H1 (cell line): ENCODE data around the gene SIGLEC11. TPM values are rescaled to one million over a fixed set of nuclear protein-coding genes. Genes with fewer than 3 reads are reported as not detected.

Experiments used
- CTCF ChIA-PET: fragments of 300-600 bp; sonication (Branson Sonifier 250); formaldehyde crosslinking; loops from one replicate; lab custom pipeline; 2021; ENCODE audit not compliant: partially characterized antibody; lab: Charles Lee
- POLR2A ChIA-PET: fragments of 300-600 bp; sonication (Branson Sonifier 250); formaldehyde crosslinking; loops from one replicate; lab custom pipeline; 2021; ENCODE audit warnings: inconsistent platforms; ENCODE audit not compliant: partially characterized antibody; lab: Charles Lee
- DNase-seq, 2 experiments: peaks; one replicate each; pipeline versions ENCODE4 v3.0.0 to v3.0.0-alpha.2; 2010 to 2022; ENCODE audit warnings: low spot score in 2 of 2, low read depth in 1 of 2, mixed read lengths in 1 of 2
- FAIRE-seq: peaks from 2 replicates; lab custom pipeline; 2011; peaks lifted over from hg19 to GRCh38; lab: Jason Lieb, UNC
- H2AFZ ChIP-seq: 2 replicates; pipeline ENCODE4 v1.8.1; 2012; ENCODE audit warnings: low read length, inconsistent platforms
- H2AK5ac ChIP-seq: 2 replicates; pipeline ENCODE4 v1.6.1; 2013; ENCODE audit warnings: low read depth, low read length
- H2BK120ac ChIP-seq: replicated peaks from 2 replicates; pipeline ENCODE3; 2013; ENCODE audit warnings: low read depth, low read length, inconsistent platforms
- H2BK12ac ChIP-seq: 2 replicates; pipeline ENCODE4 v1.6.1; 2013; ENCODE audit warnings: low read depth, low read length
- H2BK15ac ChIP-seq: 2 replicates; pipeline ENCODE4 v1.6.1; 2013; ENCODE audit warnings: low read length
- H2BK20ac ChIP-seq: 2 replicates; pipeline ENCODE4 v1.6.1; 2013; ENCODE audit warnings: low read length
- H2BK5ac ChIP-seq: 2 replicates; pipeline ENCODE4 v1.6.1; 2013; ENCODE audit warnings: low read depth, low read length
- H3K14ac ChIP-seq: 2 replicates; pipeline ENCODE4 v1.6.1; 2013; ENCODE audit warnings: inconsistent platforms; ENCODE audit not compliant: insufficient read length
- H3K18ac ChIP-seq: 2 replicates; pipeline ENCODE4 v1.6.1; 2013; ENCODE audit warnings: low read length; ENCODE audit errors: extremely low read depth
- H3K23ac ChIP-seq: 2 replicates; pipeline ENCODE4 v1.6.1; 2013; ENCODE audit warnings: inconsistent platforms; ENCODE audit not compliant: insufficient read length
- H3K23me2 ChIP-seq: 2 replicates; pipeline ENCODE4 v1.6.1; 2013; ENCODE audit warnings: low read depth, low read length
- H3K27ac ChIP-seq: 2 replicates; pipeline ENCODE4 v1.6.1; 2011; ENCODE audit warnings: low read depth, low read length, inconsistent platforms
- H3K27me3 ChIP-seq, 4 experiments: replicated peaks in 1 of 4; 1 replicate in 1 of 4; 2 replicates in 3 of 4; pipeline versions ENCODE4 v1.6.1 to v1.8.1; 2011 to 2013; ENCODE audit warnings: low read length in 3 of 4, mild to moderate bottlenecking in 3 of 4, inconsistent platforms in 2 of 4, mixed read lengths in 2 of 4, moderate library complexity in 1 of 4; ENCODE audit not compliant: control insufficient read depth in 3 of 4, insufficient read depth in 3 of 4; ENCODE audit errors: extremely low read depth in 1 of 4
- H3K36me3 ChIP-seq, 4 experiments: 2 replicates each; pipeline versions ENCODE4 v1.6.1 to v1.8.1; 2011 to 2013; ENCODE audit warnings: mild to moderate bottlenecking in 4 of 4, low read length in 3 of 4, moderate library complexity in 2 of 4, control low read depth in 1 of 4, inconsistent platforms in 1 of 4; ENCODE audit not compliant: insufficient read depth in 4 of 4, control insufficient read depth in 2 of 4
- H3K4ac ChIP-seq: replicated peaks from 2 replicates; pipeline ENCODE3; 2013; ENCODE audit warnings: low read length, low read depth, mixed read lengths, inconsistent platforms; ENCODE audit not compliant: insufficient read length
- H3K4me1 ChIP-seq, 4 experiments: replicated peaks in 1 of 4; 1 replicate in 1 of 4; 2 replicates in 3 of 4; pipeline versions ENCODE4 v1.6.1 to v1.8.1; 2011 to 2013; ENCODE audit warnings: low read length in 3 of 4, inconsistent platforms in 2 of 4, mixed read lengths in 1 of 4; ENCODE audit not compliant: insufficient read depth in 4 of 4, control insufficient read depth in 3 of 4
- H3K4me2 ChIP-seq, 2 experiments: 2 replicates each; pipeline versions ENCODE4 v1.6.1 to v1.8.1; 2011 to 2013; ENCODE audit warnings: low read depth in 2 of 2, low read length in 2 of 2, control low read depth in 1 of 2, inconsistent platforms in 1 of 2, mild to moderate bottlenecking in 1 of 2; ENCODE audit not compliant: insufficient read depth in 1 of 2
- H3K4me3 ChIP-seq, 4 experiments: fragments of 200-600, 300-600 bp in 1 of 4; sonication (generic), shearing (Covaris generic), sonication (Bioruptor Twin) in 1 of 4; 2 replicates each; pipeline versions ENCODE4 v1.5.1 to v1.8.1; 2011 to 2016; ENCODE audit warnings: low read length in 4 of 4, low read depth in 3 of 4, control low read depth in 2 of 4, inconsistent platforms in 2 of 4, mild to moderate bottlenecking in 2 of 4, mixed read lengths in 1 of 4, moderate library complexity in 1 of 4; ENCODE audit not compliant: insufficient read depth in 2 of 4; ENCODE audit errors: extremely low read depth in 1 of 4
- H3K56ac ChIP-seq: replicated peaks from 2 replicates; pipeline ENCODE3; 2013; ENCODE audit warnings: low read depth, mild to moderate bottlenecking, mixed read lengths, low read length, inconsistent platforms; ENCODE audit not compliant: insufficient read length
- H3K79me1 ChIP-seq: 2 replicates; pipeline ENCODE4 v1.6.1; 2013; ENCODE audit warnings: low read depth, low read length, control low read depth
- H3K79me2 ChIP-seq, 2 experiments: 2 replicates each; pipeline versions ENCODE4 v1.6.1 to v1.8.1; 2012 to 2013; ENCODE audit warnings: low read length in 2 of 2, mild to moderate bottlenecking in 2 of 2, inconsistent platforms in 1 of 2; ENCODE audit not compliant: insufficient read depth in 2 of 2, control insufficient read depth in 1 of 2
- H3K9ac ChIP-seq, 4 experiments: replicated peaks in 1 of 4; 1 replicate in 1 of 4; 2 replicates in 3 of 4; pipeline versions ENCODE4 v1.6.1 to v1.8.1; 2011 to 2013; ENCODE audit warnings: low read depth in 3 of 4, low read length in 3 of 4, control low read depth in 2 of 4, mild to moderate bottlenecking in 2 of 4, moderate library complexity in 2 of 4, inconsistent platforms in 1 of 4; ENCODE audit errors: extremely low read depth in 1 of 4
- H3K9me3 ChIP-seq, 2 experiments: 2 replicates each; pipeline versions ENCODE4 v1.6.1 to v1.8.1; 2012 to 2013; ENCODE audit warnings: mild to moderate bottlenecking in 2 of 2, moderate library complexity in 2 of 2, control low read depth in 1 of 2, inconsistent platforms in 1 of 2, low read depth in 1 of 2, low read length in 1 of 2, mixed read lengths in 1 of 2; ENCODE audit not compliant: insufficient read depth in 2 of 2
- H4K20me1 ChIP-seq, 2 experiments: replicated peaks in 1 of 2; 2 replicates each; pipeline versions ENCODE3 to v1.8.1; 2011 to 2013; ENCODE audit warnings: inconsistent platforms in 2 of 2, low read length in 2 of 2, mild to moderate bottlenecking in 1 of 2; ENCODE audit not compliant: insufficient read depth in 2 of 2, control insufficient read depth in 1 of 2
- H4K5ac ChIP-seq: 2 replicates; pipeline ENCODE4 v1.6.1; 2013; ENCODE audit warnings: low read length, low read depth, mixed read lengths, inconsistent platforms; ENCODE audit not compliant: insufficient read length
- H4K8ac ChIP-seq: 2 replicates; pipeline ENCODE4 v1.8.0; 2013; ENCODE audit warnings: mild to moderate bottlenecking, moderate library complexity, low read length, inconsistent platforms; ENCODE audit not compliant: insufficient read depth; ENCODE audit errors: extremely low read depth
- H4K91ac ChIP-seq: replicated peaks from 2 replicates; pipeline ENCODE3; 2013; ENCODE audit warnings: low read length, mixed read lengths, inconsistent platforms; ENCODE audit not compliant: insufficient read length
- E2F6 ChIP-seq: IDR thresholded peaks from 2 replicates; pipeline ENCODE4 v1.6.1; 2012; ENCODE audit warnings: inconsistent platforms
- GTF2F1 ChIP-seq: IDR thresholded peaks from 2 replicates; pipeline ENCODE4 v1.6.1; 2012; ENCODE audit warnings: low read depth, low read length, improper control_type of control experiment, borderline replicate concordance
- JUND ChIP-seq: IDR thresholded peaks from 2 replicates; pipeline ENCODE4 v1.6.1; 2011; ENCODE audit warnings: mild to moderate bottlenecking, improper control_type of control experiment, low read length
- KDM1A ChIP-seq: fragments of 200-600, 300-600 bp; sonication (generic); IDR thresholded peaks from 2 replicates; pipeline ENCODE4 v1.7.1; 2016; ENCODE audit warnings: mild to moderate bottlenecking, low read length, borderline replicate concordance
- POLR2AphosphoS5 ChIP-seq: IDR thresholded peaks from 2 replicates; pipeline ENCODE4 v1.6.1; 2011; ENCODE audit warnings: low read depth, low read length
- SIRT6 ChIP-seq: IDR thresholded peaks from one replicate; pipeline ENCODE4 v1.7.1; 2012; ENCODE audit warnings: low read length, inconsistent platforms
- TAF7 ChIP-seq: optimal IDR thresholded peaks from 2 replicates; pipeline ENCODE3; 2011; ENCODE audit warnings: low read depth, mild to moderate bottlenecking, inconsistent platforms, low read length, moderate library complexity, borderline replicate concordance
- TBP ChIP-seq: IDR thresholded peaks from 2 replicates; pipeline ENCODE4 v1.6.1; 2011; ENCODE audit warnings: low read depth, low read length, improper control_type of control experiment
- WGBS, 2 experiments: shearing (Covaris generic) in 1 of 2; methylation state at CpG; one replicate each; pipeline versions ENCODE4 v1.1.6 to v1.1.7; 2013 to 2015; ENCODE audit warnings: low lambda C conversion rate in 2 of 2, mixed read lengths in 2 of 2, inconsistent platforms in 1 of 2, low coverage in 1 of 2, missing lambda C conversion rate in 1 of 2; ENCODE audit not compliant: insufficient replicate concordance in 2 of 2, insufficient coverage in 1 of 2, insufficient read length in 1 of 2; ENCODE audit errors: extremely low coverage in 1 of 2, missing lambda C conversion rate in 1 of 2; 5-methylcytosine and 5-hydroxymethylcytosine counted together
- polyA plus RNA-seq, 7 experiments: library from polyadenylated mRNA; depleted of rRNA in 3 of 7; stranded (reverse) in 5 of 7; unstranded in 2 of 7; fragments of >200 nt in 5 of 7; fragments of 200-250 nt in 2 of 7; gene quantifications; 1 replicate in 5 of 7; 2 replicates in 1 of 7; 4 replicates in 1 of 7; pipeline versions ENCODE4 v1.2.1 to v1.2.3, GENCODE V29; 2011 to 2013; ENCODE audit warnings: missing spikeins in 2 of 7, mixed read lengths in 2 of 7
- total RNA-seq: library from RNA; stranded (reverse); fragmentation: NEBNext Ultra II Directional; extraction: Animal tissue kit (Norgen Biotek cat#: 25700); gene quantifications from 2 replicates; pipeline ENCODE4 v1.2.1, GENCODE V29; 2021
- TF ChIP-seq, protein P1 (sequence below): IDR thresholded peaks from 2 replicates; pipeline ENCODE4 v1.6.1; 2011; ENCODE audit warnings: low read length, improper control_type of control experiment

Gene SIGLEC11
- total and polyA plus RNA-seq, 2 of the 8 experiments (the other 6 are each of a cell fraction or from before 2014, with no cell fraction given), result 0.18 TPM; not detected in 1

GRCh38 chr19:49929611-49930482, 31.1 kb downstream of the SIGLEC11 start:
- Histone ChIP-seq H3K23me2 (peaks cover 9% of the 10 kb centered on the region), H3K4me1 (peaks cover 0 to 5% (median under 1%) of the 10 kb centered on the region in 4 experiments; a peak in 3 of 7 replicates), H4K20me1 (peaks cover 4 to 8% of the 10 kb centered on the region in 2 experiments), H3K14ac (no peak overlapping the region), H3K18ac (peak overlapping the region; percentile 94), H4K8ac (peak overlapping the region; percentile 98; the same call in 1 of the 2 replicates), H2BK15ac (no peak overlapping the region), H3K27me3 (no peaks in the 10 kb centered on the region), H3K4ac (peak overlapping the region; percentile 24), H3K79me2 (peaks cover 17 to 41% of the 10 kb centered on the region in 2 experiments), H2AK5ac (no peak overlapping the region), H2BK20ac (no peak overlapping the region), H2AFZ (peak overlapping the region; percentile 14; the same call in 1 of the 2 replicates), H2BK120ac (no peak overlapping the region), H3K4me3 (peak overlapping the region; percentile 71 to 91 (median 86)), H3K36me3 (peaks cover 9 to 21% (median 15%) of the 10 kb centered on the region in 4 experiments; a peak in 7 of 8 replicates), H3K56ac (peak overlapping the region; percentile 84), H3K9ac (peak overlapping the region; percentile 90 to 98 (median 93)), H4K91ac (peak overlapping the region; percentile 99), H3K23ac (no peak overlapping the region), H3K27ac (peak overlapping the region; percentile 96), H3K79me1 (peaks cover 9% of the 10 kb centered on the region), H3K9me3 (no peaks in the 10 kb centered on the region), H2BK5ac (peak overlapping the region; percentile 94), H4K5ac (peak overlapping the region; percentile 79), H2BK12ac (peak overlapping the region; percentile 77), H3K4me2 (peak overlapping the region; percentile 60 to 96)
- FAIRE-seq, result peak; percentile 95
- POLR2A ChIA-PET, result interaction anchor here (0.7 to 15.1 kb wide), 35 partner anchors 9 to 493 kb away, joined by 3 to 373 read pairs (median 5); partner anchors contain the start of genes AKT1S1, FUZ, IL4I1 and PRMT1
- WGBS, 2 experiments, result 4% methylated on average over 31 of the region's 43 CpGs; no CpG with 5 or more reads in 1 of the 2 experiments
- CTCF ChIA-PET, result interaction anchor here (2.0 to 2.6 kb wide), 3 partner anchors 12 to 57 kb away, joined by 7 to 16 read pairs (median 11); no protein-coding TSS in a partner anchor
- DNase-seq, result peak; percentile 96 to 97
- TF ChIP-seq TBP (peak; percentile 95), E2F6 (peak; percentile 78; the same call in 1 of the 2 replicates), POLR2AphosphoS5 (peak; percentile 99), GTF2F1 (peak; percentile 86; the same call in 1 of the 2 replicates), TAF7 (peak; percentile 91), KDM1A (no peak), SIRT6 (peak; percentile 52), JUND (peak; percentile 7; the same call in 1 of the 2 replicates)
- TF ChIP-seq, protein P1, sequence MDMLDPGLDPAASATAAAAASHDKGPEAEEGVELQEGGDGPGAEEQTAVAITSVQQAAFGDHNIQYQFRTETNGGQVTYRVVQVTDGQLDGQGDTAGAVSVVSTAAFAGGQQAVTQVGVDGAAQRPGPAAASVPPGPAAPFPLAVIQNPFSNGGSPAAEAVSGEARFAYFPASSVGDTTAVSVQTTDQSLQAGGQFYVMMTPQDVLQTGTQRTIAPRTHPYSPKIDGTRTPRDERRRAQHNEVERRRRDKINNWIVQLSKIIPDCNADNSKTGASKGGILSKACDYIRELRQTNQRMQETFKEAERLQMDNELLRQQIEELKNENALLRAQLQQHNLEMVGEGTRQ, result 0 out of 2 replicates have a peak, but pooled peaks have one; percentile 12
